ENCODE data around the gene ZNRF1.

Gene ZNRF1

GRCh38 chr16:75147968-75148310 is 149.1 kb downstream of the ZNRF1 start (continued):
- TF ChIP-seq CREB5 (CRISPR knock-in tag; IDR thresholded peaks at IDR 0.05; ENCODE audit: low read depth): no peak
- no peak for TF ChIP-seq ZNF565 (CRISPR knock-in tag; conservative IDR thresholded peaks at IDR 0.05; ENCODE audit: low read depth)
- TF ChIP-seq POU6F1 (CRISPR knock-in tag; IDR thresholded peaks at IDR 0.05; ENCODE audit: borderline replicate concordance, low read depth): no peak
- no peak for TF ChIP-seq PPARA (CRISPR knock-in tag; IDR thresholded peaks at IDR 0.05; ENCODE audit: borderline replicate concordance)
- TF ChIP-seq ZC3H10 (CRISPR knock-in tag; IDR thresholded peaks at IDR 0.05): no peak

DNA sequence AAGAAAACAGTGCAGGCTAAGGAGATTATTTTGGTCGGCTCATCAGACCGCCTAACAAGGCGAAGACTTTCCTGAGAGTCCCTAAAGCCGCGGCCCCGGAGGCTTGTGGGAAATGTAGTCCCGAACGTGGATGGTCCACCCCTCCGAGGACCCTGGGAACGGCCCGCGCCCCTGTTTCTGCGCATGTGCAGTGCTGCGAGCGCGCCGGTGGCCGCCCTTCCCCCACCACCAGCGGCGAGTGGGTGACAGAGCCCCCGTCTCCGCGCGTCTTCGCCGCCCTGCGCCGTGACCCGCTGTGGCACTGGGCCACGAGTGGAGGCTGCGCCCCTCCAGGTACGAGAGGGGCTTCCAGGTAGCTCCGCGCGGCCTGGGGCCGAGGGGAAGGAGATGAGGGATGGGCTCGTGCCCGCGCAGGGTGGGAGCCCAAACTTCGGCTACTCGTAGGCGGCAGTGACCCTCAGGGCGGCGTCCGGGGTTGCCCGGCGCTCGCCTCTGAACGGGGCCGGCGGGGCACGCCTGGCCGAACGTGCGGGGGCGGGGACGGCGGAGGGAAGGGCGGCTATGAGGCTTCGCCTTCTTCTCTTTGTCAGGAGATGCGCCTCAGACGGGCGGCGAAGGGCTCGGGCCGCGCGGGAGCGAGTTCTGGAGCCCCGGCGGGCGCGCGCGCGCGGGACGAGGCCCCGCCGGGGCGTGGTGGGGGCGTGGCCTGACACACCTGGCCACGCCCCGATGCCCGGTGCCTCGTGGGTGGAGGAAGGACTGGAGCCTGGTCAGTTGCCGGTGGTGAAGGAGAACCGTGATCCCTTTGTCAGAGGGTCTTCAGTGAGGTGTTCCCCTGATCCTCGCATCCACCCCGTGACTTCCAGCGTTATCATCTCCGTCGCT is 149.7 kb downstream of the ZNRF1 start, which contains the start of gene ZFP1:
Gene ZFP1, plus strand, starts transcription at position 214 of the 885 bp plus-strand sequence. CDS start 4,428 bp downstream, outside the sequence.
- peak; percentile 97 for ATAC-seq
- no peak for TF ChIP-seq ESRRG (CRISPR knock-in tag; IDR thresholded peaks at IDR 0.05)
- TF ChIP-seq GLIS3 (CRISPR knock-in tag; IDR thresholded peaks at IDR 0.05): peak; percentile 74; the same call in 1 of the 2 replicates
- TF ChIP-seq ZFP3 (CRISPR knock-in tag; IDR thresholded peaks at IDR 0.05): 0 out of 2 replicates have a peak, but pooled peaks have one; percentile 15
- TF ChIP-seq BACH2 (CRISPR knock-in tag; IDR thresholded peaks at IDR 0.05; ENCODE audit: borderline replicate concordance): no peak
- peak; percentile 24; the same call in 1 of the 2 replicates for TF ChIP-seq TSHZ2 (CRISPR knock-in tag; IDR thresholded peaks at IDR 0.05)
- no peak for TF ChIP-seq SNAI2 (CRISPR knock-in tag; IDR thresholded peaks at IDR 0.05)
- TF ChIP-seq RARB (CRISPR knock-in tag; IDR thresholded peaks at IDR 0.05): no peak
- TF ChIP-seq ZC3H10 (CRISPR knock-in tag; IDR thresholded peaks at IDR 0.05): no peak
- TF ChIP-seq POU6F1 (CRISPR knock-in tag; IDR thresholded peaks at IDR 0.05; ENCODE audit: borderline replicate concordance, low read depth): no peak
- TF ChIP-seq TCF4 (CRISPR knock-in tag; IDR thresholded peaks at IDR 0.05; ENCODE audit: borderline replicate concordance): no peak
- TF ChIP-seq, protein P1, sequence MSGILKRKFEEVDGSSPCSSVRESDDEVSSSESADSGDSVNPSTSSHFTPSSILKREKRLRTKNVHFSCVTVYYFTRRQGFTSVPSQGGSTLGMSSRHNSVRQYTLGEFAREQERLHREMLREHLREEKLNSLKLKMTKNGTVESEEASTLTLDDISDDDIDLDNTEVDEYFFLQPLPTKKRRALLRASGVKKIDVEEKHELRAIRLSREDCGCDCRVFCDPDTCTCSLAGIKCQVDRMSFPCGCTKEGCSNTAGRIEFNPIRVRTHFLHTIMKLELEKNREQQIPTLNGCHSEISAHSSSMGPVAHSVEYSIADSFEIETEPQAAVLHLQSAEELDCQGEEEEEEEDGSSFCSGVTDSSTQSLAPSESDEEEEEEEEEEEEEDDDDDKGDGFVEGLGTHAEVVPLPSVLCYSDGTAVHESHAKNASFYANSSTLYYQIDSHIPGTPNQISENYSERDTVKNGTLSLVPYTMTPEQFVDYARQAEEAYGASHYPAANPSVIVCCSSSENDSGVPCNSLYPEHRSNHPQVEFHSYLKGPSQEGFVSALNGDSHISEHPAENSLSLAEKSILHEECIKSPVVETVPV (CRISPR knock-in tag; IDR thresholded peaks at IDR 0.05): no peak
- no peak for TF ChIP-seq ZNF8 (CRISPR knock-in tag; IDR thresholded peaks at IDR 0.05)
- 0 out of 2 replicates have a peak, but pooled peaks have one; percentile 24 for TF ChIP-seq CSDC2 (CRISPR knock-in tag; IDR thresholded peaks at IDR 0.05)
- no peak for TF ChIP-seq PPARA (CRISPR knock-in tag; IDR thresholded peaks at IDR 0.05; ENCODE audit: borderline replicate concordance)
- no peak for TF ChIP-seq ISL1 (CRISPR knock-in tag; IDR thresholded peaks at IDR 0.05)
- TF ChIP-seq ZNF70 (CRISPR knock-in tag; IDR thresholded peaks at IDR 0.05): no peak
- no peak for TF ChIP-seq OSR1 (CRISPR knock-in tag; IDR thresholded peaks at IDR 0.05)
- TF ChIP-seq PATZ1 (CRISPR knock-in tag; IDR thresholded peaks at IDR 0.05; ENCODE audit: borderline replicate concordance): no peak
- TF ChIP-seq TOX (CRISPR knock-in tag; IDR thresholded peaks at IDR 0.05; ENCODE audit: borderline replicate concordance): no peak
- no peak for TF ChIP-seq CREB5 (CRISPR knock-in tag; IDR thresholded peaks at IDR 0.05; ENCODE audit: low read depth)
- TF ChIP-seq ZNF565 (CRISPR knock-in tag; conservative IDR thresholded peaks at IDR 0.05; ENCODE audit: low read depth): no peak
- no peak for TF ChIP-seq ZFP30 (CRISPR knock-in tag; IDR thresholded peaks at IDR 0.05)

Data from SK-N-SH treated with all-trans-retinoic acid at 6 μM for 48 hours (cell line).